NCI-H1417 treated with DMSO at 0.1 percent for 48 hours (cell line): ENCODE data around the gene PYHIN1.
"Not testable (repeated sequence)": the region's sequence is repeated elsewhere in the genome, so short reads cannot be mapped to it uniquely, and the experiment has no call there.

Source experiments
- DNase-seq: peaks from one replicate; lab custom pipeline; 2025; lab: John Stamatoyannopoulos, UW

The PYHIN1 gene

DNA sequence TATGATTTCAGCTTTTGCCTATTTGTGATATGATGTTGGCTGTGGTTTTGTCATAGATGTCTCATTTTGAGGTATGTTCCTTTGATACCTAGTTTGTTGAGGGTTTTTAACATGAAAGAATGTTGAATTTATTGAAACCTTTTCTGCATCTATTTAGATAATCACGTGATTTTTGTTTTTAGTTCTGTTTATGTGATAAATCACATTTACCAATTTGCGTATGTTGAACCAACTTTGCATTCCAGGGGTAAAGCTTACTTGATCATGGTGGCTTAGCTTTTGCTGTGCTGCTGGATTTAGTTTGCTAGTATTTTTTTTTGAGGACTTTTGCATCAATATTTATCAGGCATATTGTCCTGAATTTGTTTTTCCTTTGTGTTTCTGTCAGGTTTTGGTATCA, 51.9 kb downstream of the PYHIN1 start:
- DNase-seq, result no peak

DNA sequence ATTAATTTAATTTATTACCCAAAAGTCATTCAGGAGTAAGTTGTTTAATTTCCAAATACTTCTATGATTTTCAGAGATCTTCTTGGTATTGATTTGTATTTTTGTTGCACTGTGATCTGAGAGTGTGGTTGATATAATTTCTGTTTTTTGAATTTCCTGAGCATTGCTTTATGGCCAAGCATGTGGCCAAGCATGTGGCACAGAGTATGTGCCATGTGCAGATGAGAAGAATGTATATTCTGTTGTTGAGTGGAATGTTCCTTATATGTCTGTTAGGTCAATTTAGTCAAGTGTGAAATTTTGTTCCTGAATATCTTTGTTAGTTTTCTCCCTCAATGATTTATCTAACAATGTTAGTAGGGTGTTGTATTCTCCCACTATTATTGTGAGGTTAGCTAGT, 53.0 kb downstream of the PYHIN1 start:
- DNase-seq, result no peak

DNA sequence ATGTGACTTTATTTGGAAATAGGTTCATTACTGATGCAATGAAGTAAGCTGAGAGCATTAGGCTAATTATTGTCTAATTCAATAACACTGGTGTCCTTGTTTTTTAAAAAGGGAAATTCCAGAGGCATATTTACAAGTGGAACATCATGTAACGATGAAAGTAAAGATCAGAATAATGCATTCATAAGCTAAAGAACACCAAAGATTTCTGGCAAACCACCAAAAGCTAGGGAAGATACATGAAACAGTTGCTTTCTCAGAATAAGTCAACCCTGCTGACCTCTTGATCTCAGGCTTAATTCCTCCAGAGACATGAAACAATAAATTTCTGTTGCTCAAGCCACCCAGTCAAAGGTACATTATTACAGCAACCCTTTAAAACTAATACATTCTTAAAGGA, 58.1 kb downstream of the PYHIN1 start:
- DNase-seq, result no peak

DNA sequence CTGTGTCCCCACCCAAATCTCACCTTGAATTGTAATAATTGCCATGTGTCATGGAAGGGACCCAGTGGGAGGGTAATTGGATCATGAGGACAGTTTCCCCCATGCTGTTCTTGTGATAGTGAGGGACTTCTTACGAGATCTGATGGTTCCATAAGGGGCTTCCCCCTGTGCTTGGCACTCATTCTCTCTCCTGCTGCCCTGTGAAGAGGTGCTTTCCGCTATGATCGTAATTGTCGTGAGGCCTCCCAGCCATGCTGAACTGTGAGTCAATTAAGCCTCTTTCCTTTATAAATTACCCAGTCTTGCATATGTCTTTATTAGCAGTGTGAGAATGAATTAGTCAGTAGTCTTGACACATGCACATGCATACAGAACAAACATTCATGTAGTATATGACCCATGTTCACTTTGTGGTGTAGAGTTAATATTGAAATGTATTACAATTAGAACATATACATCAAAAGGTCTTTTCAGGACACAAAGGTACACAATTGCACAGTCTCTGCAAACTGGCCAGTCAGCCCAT, 61.5 kb downstream of the PYHIN1 start:
- DNase-seq, result no peak

DNA sequence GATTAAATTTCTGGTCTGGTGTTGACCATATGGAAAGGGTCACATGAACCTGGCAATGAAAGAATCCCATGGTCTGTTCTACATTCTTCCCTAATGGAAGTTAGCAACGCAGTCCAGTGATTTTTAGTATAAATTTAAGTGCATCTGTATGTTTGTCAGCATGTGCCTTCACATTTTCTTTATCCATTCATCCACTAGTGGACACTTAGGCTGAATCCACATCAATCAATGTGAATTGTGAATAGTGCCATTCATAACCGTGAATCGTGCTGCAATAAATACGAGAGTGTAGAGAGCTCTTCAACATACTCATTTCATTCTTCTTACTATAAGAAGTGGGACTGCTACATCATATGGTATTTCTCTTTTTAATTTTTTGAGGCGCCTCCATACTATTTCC, 65.6 kb downstream of the PYHIN1 start:
- DNase-seq, result no peak

DNA sequence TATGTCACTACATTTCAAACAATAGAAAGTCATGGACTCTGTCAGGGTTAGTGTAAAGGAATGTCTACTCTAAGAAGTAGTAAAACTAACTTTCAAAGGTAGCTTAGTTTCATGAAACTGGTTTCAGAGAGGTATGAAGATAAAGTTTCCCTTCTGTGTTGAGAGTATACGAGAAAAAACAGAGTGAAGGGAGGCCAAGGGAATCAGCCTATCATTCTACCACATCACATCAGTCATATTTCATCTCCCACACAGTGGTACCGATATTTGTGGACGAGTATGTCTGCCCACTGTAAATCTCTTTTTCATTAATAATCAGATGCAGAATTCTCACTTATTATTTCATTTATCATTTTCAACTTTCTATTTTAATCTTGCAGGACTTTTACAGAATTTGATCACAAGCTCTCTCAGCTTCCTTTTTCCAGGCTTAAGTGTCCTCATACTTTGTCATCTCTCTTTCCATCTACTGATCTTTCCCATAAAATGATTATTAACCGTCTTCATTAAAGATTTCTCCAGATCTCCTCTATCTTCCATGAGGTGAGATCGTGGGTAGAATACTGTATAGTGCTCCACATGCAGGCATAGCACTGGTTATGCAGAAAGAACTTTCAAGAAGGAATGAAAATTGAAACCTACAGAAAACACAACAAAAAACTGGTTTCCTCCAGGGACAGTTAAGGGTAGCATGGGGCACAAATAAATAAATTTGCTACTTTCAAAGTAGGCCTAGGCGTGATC, 66.9 kb downstream of the PYHIN1 start:
- no peak for DNase-seq

DNA sequence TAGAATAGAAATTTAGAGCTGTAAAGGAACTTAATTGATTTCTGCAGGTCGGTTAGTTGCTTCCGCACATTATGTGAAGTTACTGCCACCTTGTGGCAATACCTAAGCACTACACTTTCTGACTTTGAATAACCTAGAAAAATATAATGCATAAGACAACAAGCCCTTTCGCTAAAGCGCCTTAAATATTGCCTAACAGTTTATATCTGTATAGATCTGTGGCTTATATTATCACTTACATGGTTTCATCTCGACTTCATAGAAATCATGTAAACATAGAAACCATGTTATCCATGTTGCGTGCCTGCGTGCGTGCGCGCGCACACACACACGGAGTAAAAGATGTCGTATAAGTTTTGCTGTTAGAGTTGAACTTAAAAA, 67.4 kb downstream of the PYHIN1 start:
- no peak for DNase-seq

DNA sequence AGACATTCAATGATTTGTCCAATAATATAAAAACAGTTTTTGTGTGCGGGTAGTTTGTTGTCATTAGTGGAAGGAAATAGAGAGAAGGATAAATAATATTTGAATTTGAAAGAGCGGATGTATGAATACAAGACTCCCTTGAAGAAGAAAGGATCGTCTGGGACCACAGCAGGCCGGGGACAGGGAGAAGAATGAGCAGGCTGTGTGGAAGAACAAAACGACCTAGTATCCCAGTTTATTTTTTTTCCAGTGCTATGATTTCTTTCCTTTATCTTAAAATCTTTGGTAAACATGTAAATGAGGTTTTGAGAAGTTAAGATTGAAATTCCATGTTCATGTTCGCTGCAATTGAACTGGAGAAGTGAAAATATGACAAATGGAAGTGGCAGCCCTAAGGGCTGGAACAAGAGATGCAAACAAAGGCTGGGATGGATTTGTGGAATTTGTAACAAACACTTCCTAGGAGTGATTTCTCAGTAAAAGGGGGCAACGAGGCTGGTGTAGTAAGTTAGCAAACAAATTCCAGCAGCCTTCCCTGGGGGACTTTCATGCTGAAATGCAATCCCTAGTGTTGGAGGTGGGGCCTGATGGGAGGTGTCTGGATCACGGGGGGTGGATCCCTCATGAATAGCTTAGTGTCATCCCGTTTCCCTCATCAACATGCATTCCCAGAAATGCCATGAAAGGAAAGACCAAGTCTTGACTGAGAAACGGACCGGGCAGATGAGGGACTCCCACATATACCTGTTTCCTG, 68.1 kb downstream of the PYHIN1 start:
- no peak for DNase-seq

DNA sequence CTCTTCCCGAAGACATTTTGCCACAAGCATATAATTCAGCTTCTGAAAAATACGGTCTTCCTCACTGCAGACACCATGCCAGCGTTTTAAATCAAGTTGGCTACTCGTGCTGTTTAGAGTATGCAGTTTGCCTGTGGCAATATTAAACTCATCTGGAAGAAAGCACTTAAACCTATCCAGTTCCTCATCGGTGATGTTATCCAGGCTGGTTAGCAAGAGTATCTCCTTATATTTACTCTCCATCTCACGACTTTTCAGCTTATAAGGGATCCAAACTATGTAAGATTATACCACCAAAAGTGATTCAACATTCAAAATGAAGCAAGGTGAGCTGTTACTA, 68.7 kb downstream of the PYHIN1 start:
- DNase-seq, result no peak

DNA sequence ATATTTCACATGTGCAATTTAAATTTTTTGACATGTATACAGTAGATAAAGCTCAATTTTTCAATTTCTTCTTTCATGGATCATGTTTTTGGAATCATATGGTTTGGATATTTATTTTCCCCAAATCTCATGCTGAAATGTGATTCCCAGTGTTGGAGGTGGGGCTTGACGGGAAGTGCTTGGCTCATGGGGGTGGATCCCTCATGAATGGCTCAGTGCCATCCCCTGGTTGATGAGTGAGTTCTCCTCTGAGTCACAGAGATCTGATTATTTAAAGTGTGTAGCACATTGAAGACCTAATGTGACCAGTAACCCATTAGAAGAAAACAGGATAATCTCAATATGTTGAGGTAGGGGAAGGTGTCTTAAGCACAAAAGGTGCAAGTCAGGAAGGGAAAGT, 69.3 kb downstream of the PYHIN1 start:
- no peak for DNase-seq

DNA sequence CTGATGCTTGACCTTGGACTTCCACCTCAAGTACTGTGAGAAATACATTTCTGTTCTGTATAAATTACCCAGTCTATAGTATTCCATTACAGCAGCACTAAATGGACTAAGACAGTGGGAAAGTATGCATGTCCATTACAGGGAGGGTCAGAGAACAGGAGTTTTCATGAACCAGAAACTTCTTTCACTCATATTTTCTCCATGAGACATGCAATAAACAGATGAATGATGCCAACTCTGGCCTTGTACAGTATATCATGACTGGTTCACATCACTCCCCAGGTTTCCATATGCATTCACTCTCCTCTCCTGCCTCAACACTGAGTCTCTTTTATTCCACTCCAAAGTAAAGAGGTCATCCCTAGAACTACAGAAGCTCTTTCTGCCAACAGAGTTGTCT, 73.8 kb downstream of the PYHIN1 start:
- no peak for DNase-seq

DNA sequence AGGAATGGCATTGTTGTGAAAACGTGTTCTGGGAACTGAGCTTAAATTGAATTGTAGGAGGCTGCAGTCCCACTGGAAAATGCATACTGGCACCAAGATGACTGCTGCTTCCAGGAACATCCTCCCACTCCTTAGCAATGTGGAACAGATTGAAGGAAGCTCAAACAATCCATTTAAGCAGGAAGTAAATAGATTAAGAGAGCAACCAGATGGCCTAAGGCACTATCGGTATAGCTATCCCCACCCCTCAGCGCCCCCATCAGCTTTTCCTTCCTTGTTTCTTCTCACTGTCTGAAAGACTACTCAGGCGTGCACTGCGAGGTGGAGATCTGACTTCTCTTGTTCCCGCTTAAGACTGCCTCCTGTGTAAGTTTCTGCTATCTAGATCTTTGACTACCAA, 74.3 kb downstream of the PYHIN1 start:
- no peak for DNase-seq

DNA sequence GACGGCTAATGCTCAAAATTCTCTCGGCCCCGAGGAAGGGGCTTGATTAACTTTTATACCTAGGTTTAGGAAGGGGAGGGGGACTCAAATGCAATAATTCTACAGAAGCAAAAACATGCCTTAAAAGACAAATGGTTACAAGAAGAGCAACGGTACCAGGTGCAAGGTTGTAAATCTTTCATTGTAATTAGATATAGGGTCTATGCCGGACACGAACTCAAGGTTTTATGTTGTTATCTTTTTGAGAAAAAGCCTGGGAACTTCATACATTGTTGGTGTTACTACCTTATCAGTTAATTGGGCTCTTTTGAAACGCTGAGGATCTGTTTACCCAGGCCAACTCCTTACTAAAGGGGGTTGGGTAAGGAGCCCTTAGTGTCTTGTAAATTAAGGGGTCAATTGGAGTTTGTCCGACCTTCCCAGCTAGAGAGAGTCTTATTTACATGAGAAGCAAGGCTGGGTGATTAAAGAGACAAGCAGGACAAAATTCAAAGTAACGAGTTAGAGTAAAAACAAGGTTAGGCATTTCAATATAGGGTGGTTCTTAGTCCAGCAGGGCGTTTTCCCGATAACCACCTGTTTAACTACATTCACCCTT, 75.0 kb downstream of the PYHIN1 start:
- not testable (repeated sequence) for DNase-seq

DNA sequence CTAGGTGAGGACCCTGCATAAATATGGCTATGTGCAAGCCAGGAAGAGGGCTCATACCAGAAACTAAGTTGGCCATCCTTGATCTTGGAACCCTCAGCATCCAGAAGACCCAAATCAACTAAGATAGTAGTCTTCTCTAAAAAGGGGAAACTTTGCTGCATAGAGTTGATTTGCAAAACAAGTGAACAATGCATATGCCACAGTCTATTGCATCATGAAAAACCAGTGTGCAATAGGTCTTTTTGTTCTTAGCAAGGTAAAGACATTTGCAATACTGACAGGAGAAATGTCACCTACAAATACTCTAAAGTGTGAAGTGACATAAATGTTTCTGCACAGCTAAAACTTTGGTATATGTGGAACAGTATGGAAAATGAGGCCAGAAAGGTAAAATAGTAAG, 76.4 kb downstream of the PYHIN1 start:
- no peak for DNase-seq

DNA sequence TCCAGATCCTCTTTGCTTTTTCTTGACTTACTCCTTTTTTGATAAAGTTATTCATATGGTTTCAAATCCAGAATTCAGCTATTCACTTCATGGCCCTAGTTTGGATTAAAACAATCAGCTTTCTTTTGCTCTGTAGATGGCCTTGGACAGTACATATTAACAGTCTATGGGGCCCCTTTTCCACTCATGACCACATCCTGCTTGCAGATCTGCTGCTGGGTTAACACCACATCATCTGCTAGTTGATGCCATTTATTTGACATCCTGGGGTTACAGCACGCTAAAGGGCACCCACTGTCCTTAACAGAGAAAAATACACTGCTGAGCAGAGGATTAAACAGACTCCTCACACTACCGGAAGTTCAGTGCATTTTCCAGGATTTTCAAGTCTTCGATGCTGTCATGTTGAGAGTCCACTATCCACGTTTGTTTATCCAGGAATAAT, 77.4 kb downstream of the PYHIN1 start:
- DNase-seq, result no peak

DNA sequence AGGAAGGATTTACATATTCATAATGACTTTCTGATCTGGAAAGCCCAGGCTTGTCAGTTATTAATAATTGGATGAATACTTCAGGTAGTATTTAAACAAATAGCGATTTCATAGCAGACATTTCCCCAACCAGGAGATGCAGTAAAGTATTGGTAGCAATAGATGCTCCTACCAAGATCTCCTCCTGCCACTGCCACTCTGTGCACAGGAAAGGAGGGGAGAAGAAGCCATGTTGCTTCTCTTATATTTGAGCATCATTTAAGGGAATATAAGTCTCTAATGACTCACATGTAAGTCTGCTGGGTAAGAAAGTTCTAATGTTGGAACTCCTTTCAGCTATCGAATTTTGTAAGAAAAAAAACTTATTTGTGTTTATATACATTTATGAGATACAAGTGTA, 77.9 kb downstream of the PYHIN1 start:
- DNase-seq, result no peak

DNA sequence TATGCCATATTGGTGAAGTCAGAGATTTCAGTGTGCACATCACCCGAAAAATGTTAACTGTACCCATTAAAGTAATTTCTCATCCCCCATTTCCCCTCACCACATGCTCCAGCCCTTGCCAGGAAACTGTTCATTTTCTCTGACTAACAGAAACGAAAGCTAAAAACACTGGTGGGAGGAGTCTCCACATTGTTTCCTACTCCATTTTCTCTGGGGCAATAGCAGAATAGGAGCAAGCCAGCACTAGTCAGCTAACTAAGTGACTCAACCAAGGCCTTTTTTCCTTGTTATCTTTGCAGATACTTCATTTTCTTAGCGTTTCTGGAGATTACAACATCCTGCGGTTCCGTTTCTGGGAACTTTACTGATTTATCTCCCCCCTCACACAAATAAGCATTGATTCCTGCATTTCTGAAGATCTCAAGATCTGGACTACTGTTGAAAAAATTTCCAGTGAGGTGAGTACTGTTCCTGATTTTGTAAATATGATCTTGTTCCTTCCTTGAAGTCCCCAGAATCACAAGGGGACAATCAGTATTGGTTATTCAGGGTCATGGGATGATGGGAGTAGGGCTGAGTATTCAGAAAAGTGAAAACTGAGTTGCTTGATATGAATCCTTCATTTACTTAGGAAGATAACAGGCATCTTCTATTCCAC, 78.5 kb downstream of the PYHIN1 start, which contains the start of gene IFI16:
TSS of gene IFI16 (plus strand) at position 204 of the 658 bp plus-strand sequence. CDS start 4,774 bp downstream, outside the sequence.
- DNase-seq, result no peak

DNA sequence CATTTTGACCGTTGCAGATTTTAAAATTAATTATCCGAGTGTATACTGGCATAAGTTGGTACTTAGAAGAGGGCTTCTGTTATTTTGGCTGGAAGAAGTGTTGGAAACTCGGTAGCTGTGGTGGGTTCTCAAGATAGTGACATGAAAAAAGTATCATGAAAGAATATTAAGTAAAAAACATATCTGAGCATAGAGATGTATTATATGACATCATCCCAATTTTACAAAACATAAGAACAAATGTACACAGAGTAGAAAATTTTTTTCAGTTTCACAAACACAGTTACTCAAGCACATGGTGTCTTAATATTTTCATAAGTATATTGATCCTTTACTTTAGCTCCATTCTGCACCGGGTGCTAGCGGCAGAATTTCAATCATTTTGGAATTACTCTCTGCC, 79.0 kb downstream of the PYHIN1 start:
- DNase-seq, result no peak

DNA sequence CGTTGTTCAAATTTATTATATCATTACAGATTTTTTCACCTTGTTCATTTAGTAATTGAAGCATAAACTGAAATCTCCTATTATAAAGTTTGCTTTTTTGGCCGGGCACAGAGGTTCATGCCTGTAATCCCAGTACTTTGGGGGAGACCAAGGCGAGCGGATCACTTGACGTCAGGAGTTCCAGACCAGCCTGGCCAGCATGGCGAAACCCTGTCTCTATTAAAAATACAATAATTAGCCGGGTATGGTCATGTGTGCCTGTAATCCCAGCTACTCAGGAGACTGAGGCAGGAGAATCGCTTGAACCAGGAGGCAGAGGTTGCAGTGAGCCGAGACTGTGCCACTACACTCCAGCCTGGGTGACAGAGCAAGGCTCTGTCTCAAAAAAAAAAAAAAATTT, 79.6 kb downstream of the PYHIN1 start:
- DNase-seq, result not testable (repeated sequence)

DNA sequence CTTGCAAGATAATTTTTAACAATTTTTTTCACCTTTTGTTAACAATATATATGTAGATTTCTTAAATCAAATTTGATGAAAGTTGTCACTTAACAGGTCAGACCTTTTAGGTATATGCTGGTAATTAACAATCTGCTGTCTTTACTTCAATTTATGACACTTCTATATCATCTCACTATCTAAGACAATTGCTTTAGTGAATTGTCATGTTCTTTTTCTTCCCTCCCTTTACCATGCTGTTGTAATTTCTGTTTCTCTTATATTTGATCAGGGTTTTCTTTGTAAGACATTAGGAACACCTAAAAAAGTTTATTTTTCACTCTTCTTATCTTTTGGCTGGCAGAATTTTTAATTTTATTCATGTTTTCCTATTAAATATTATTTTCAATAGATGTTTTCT, 80.4 kb downstream of the PYHIN1 start:
- DNase-seq, result no peak

DNA sequence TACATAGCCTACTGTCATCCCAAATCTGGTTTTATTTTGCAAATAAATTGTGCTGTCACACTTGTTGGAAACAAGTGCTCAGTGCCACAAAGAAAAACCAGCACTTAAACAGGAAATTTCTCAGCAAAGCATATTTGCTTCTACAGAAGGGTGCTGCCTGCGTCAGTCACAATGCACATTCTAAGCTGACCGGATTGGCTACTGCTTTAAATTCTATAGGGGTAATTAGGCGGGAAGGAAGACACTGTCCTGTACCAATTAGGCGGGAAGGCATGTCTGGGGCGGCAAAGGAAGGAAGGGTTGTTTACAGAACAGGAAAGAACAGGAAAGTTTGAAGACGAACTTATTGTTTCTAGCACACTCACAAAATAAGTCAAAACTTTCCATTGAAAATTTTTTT, 81.1 kb downstream of the PYHIN1 start:
- DNase-seq, result no peak

DNA sequence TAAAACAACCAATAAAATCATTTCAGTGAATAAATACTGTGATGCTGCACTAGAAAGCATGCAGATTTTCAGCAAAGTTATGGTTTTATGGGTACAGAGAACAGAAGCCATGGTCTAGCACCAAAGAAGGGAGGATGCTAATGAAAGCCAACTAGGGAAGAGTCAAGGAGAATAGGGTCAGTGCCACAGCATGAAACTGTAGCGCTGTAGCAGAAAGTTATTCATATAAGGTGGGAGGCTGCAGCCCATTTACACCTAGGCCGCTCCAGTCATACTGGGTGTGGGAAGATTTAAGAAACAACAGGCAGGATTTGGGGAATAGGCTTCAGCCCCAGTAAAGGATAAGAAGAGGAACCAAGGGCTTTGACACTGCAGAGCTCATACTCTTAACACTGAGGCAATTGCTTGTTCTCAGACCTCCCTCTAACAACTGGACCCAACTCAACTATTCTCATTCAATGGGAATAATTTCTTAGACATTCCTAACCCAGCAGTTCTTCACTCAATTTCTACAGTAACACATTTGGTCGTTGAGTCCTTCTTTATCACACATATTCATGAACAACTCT, 82.7 kb downstream of the PYHIN1 start:
- DNase-seq, result no peak
